Esophagus squamous epithelium (tissue), 5 donors: ENCODE data around the gene SPR. TPM values are rescaled to one million over a fixed set of nuclear protein-coding genes. Genes with fewer than 3 reads are reported as not detected.

ENCODE experiments used
- DNase-seq: peaks from one replicate; lab custom pipeline; 2025; lab: John Stamatoyannopoulos, UW
- H3K27ac ChIP-seq, 4 donors: fragments of 200-600 bp; sonication (generic); one replicate each; pipeline ENCODE4 v1.5.1; 2016 to 2019; ENCODE audit warnings: mild to moderate bottlenecking in 1 of 4
- H3K27me3 ChIP-seq, 4 donors: fragments of 200-600 bp; sonication (generic); 1 replicate in 3 of 4; 2 replicates in 1 of 4; pipeline versions ENCODE4 v1.5.1 to v1.6.0; 2017 to 2021; ENCODE audit warnings: antibody characterized with exemption in 1 of 4
- H3K36me3 ChIP-seq, 3 donors: fragments of 200-600 bp; sonication (generic); one replicate each; pipeline ENCODE4 v1.5.1; 2016 to 2019
- H3K4me1 ChIP-seq, 3 donors: fragments of 200-600 bp; sonication (generic); one replicate each; pipeline ENCODE4 v1.5.1; 2017 to 2019
- H3K4me3 ChIP-seq, 4 donors: fragments of 200-600 bp; sonication (generic); 1 replicate in 3 of 4; 2 replicates in 1 of 4; pipeline ENCODE4 v1.5.1; 2016 to 2019; ENCODE audit warnings: mild to moderate bottlenecking in 2 of 4, moderate library complexity in 1 of 4
- H3K9me3 ChIP-seq, 3 donors: fragments of 200-600 bp; sonication (generic); one replicate each; pipeline ENCODE4 v1.5.1; 2016 to 2019
- CTCF ChIP-seq, 6 experiments: fragments of 450-650 bp in 4 of 6; fragments of 200-600 bp in 2 of 6; sonication (generic) in 2 of 6; IDR thresholded peaks; one replicate each; pipeline ENCODE4 v1.5.1; 2016 to 2019; ENCODE audit warnings: antibody characterized with exemption in 6 of 6, mild to moderate bottlenecking in 4 of 6, moderate library complexity in 4 of 6
- POLR2A ChIP-seq, 4 donors: fragments of 450-650 bp; IDR thresholded peaks; one replicate each; pipeline ENCODE4 v1.6.1; 2017; ENCODE audit warnings: antibody characterized with exemption in 4 of 4, mild to moderate bottlenecking in 4 of 4, moderate library complexity in 3 of 4
- WGBS, 2 donors: methylation state at CpG; one replicate each; pipeline ENCODE4 v1.1.5; 2018; 5-methylcytosine and 5-hydroxymethylcytosine counted together
- intact Hi-C: fragments of 100-400 bp; cut with DNase I; formaldehyde crosslinking; loops from one replicate; pipeline ENCODE4 v1.15.0; 2022
- total RNA-seq, 4 donors: library from RNA; depleted of rRNA; stranded (reverse); fragments of >200 nt; gene quantifications; one replicate each; pipeline ENCODE4 v1.1.0, GENCODE V29; 2016
- donor health status: DM: yes; HTN: yes; CAD: no.

Gene SPR
- total RNA-seq, 4 donors from 2014 or later = 16.6 to 30.9 (median 22.8) TPM

GRCh38 chr2:72846171-72847095 lies 40.8 kb upstream of the SPR start:
- Histone ChIP-seq H3K27me3 (peaks cover 0 to 16% (median 0%) of the 10 kb centered on the region in 4 donors), H3K9me3 (no peaks in the 10 kb centered on the region), H3K4me1 (no peaks in the 10 kb centered on the region), H3K36me3 (no peaks in the 10 kb centered on the region), H3K27ac (no peak overlapping the region), H3K4me3 (no peak overlapping the region)
- no peak for DNase-seq
- WGBS, 2 donors = 37 to 51% methylated on average over 5 to 6 of the region's 6 CpGs
- no peak for TF ChIP-seq POLR2A (IDR thresholded peaks at IDR 0.05)
- no peak for TF ChIP-seq CTCF (IDR thresholded peaks at IDR 0.05)
- intact Hi-C loops = no loop called here

GRCh38 chr2:72847534-72848315 lies 39.5 kb upstream of the SPR start:
- H3K27me3 ChIP-seq = peaks cover 0 to 15% (median 0%) of the 10 kb centered on the region in 4 donors
- 49 to 66% methylated on average over 3 of the region's 3 CpGs for WGBS, 2 donors

GRCh38 chr2:72848436-72849137 lies 38.6 kb upstream of the SPR start:
- no peaks in the 10 kb centered on the region for H3K36me3 ChIP-seq
- intact Hi-C loops = no loop called here
- H3K9me3 ChIP-seq = no peaks in the 10 kb centered on the region
- DNase-seq = no peak
- no peak overlapping the region for H3K4me3 ChIP-seq
- 87 to 88% methylated on average over 3 of the region's 3 CpGs for WGBS, 2 donors
- H3K27me3 ChIP-seq = peaks cover 0 to 21% (median 0%) of the 10 kb centered on the region in 4 donors
- no peak for TF ChIP-seq POLR2A (IDR thresholded peaks at IDR 0.05)
- TF ChIP-seq CTCF (IDR thresholded peaks at IDR 0.05) = no peak
- no peak overlapping the region for H3K27ac ChIP-seq
- H3K4me1 ChIP-seq = no peaks in the 10 kb centered on the region

More at GRCh38 chr2:72847534-72848315, 39.5 kb upstream of the SPR start:
- H3K27ac ChIP-seq = no peak overlapping the region
- H3K36me3 ChIP-seq = no peaks in the 10 kb centered on the region
- no peaks in the 10 kb centered on the region for H3K9me3 ChIP-seq
- H3K4me3 ChIP-seq = no peak overlapping the region
- DNase-seq = no peak
- TF ChIP-seq POLR2A (IDR thresholded peaks at IDR 0.05) = no peak
- no peak for TF ChIP-seq CTCF (IDR thresholded peaks at IDR 0.05)
- intact Hi-C loops = no loop called here
- H3K4me1 ChIP-seq = no peaks in the 10 kb centered on the region

- Histone ChIP-seq H3K27me3 (peaks cover 0 to 21% (median 0%) of the 10 kb centered on the region in 4 donors), H3K27ac (no peak overlapping the region), H3K36me3 (no peaks in the 10 kb centered on the region), H3K9me3 (no peaks in the 10 kb centered on the region), H3K4me1 (no peaks in the 10 kb centered on the region), H3K4me3 (no peak overlapping the region)
- intact Hi-C loops = no loop called here
- WGBS, 2 donors = 54 to 72% methylated on average over 1 of the region's 1 CpG
- TF ChIP-seq POLR2A (IDR thresholded peaks at IDR 0.05) (no peak), CTCF (IDR thresholded peaks at IDR 0.05) (no peak)
- DNase-seq = no peak
These were observed 38.1 kb upstream of the SPR start for GRCh38 chr2:72849138-72849462.
